K562 (cell line): ENCODE measurements around the gene FAM111B. TPM values are rescaled to one million over a fixed set of nuclear protein-coding genes. Genes with fewer than 3 reads are reported as not detected.

Source experiments
- CCAR2 ChIP-seq: fragments of 200-400 bp; formaldehyde crosslinking; IDR thresholded peaks from 2 replicates; pipeline ENCODE4 v1.6.1; 2017; ENCODE audit warnings: mild to moderate bottlenecking, low read depth, low read length
- CEBPG ChIP-seq, 3 experiments: fragments of 200-800 bp in 1 of 3; sonication (Bioruptor generic) in 1 of 3; sonication (generic) in 1 of 3; formaldehyde crosslinking in 1 of 3; IDR thresholded peaks in 2 of 3; conservative IDR thresholded peaks in 1 of 3; 2 replicates each; pipeline versions ENCODE4 v1.6.1 to v1.8.0; 2016 to 2022; ENCODE audit warnings: missing compliant biosample characterization in 2 of 3, missing genetic modification characterization in 2 of 3, mild to moderate bottlenecking in 1 of 3, missing genetic modification reagents in 1 of 3
- E2F1 ChIP-seq: sonication (generic); formaldehyde crosslinking; IDR thresholded peaks from 2 replicates; pipeline ENCODE4 v1.8.1; 2023; ENCODE audit warnings: mild to moderate bottlenecking, missing genetic modification reagents, moderate library complexity
- E2F4 ChIP-seq: sonication (generic); formaldehyde crosslinking; IDR thresholded peaks from 2 replicates; pipeline ENCODE4 v1.8.0; 2022; ENCODE audit warnings: mild to moderate bottlenecking, low read depth, missing genetic modification reagents
- E2F6 ChIP-seq, 2 experiments: IDR thresholded peaks; 2 replicates each; pipeline ENCODE4 v1.6.1; 2011; ENCODE audit warnings: borderline replicate concordance in 1 of 2, control low read depth in 1 of 2, low read depth in 1 of 2, low read length in 1 of 2, mild to moderate bottlenecking in 1 of 2, mixed read lengths in 1 of 2, moderate library complexity in 1 of 2; ENCODE audit not compliant: insufficient read depth in 1 of 2, insufficient read length in 1 of 2, poor library complexity in 1 of 2, severe bottlenecking in 1 of 2; ENCODE audit errors: extremely low read depth in 1 of 2
- ETV5 ChIP-seq: sonication (generic); formaldehyde crosslinking; IDR thresholded peaks from 2 replicates; pipeline ENCODE4 v1.4.0; 2020; ENCODE audit warnings: low read depth, mild to moderate bottlenecking, missing genetic modification reagents
- GATA2 ChIP-seq: sonication (generic); formaldehyde crosslinking; IDR thresholded peaks from 2 replicates; pipeline ENCODE4 v1.4.0; 2020; ENCODE audit warnings: mild to moderate bottlenecking, missing genetic modification reagents
- MLLT1 ChIP-seq, 2 experiments: fragments of 450-650 bp; IDR thresholded peaks; 2 replicates each; pipeline ENCODE4 v1.6.1; 2016
- MTA2 ChIP-seq: fragments of 450-650 bp; IDR thresholded peaks from 2 replicates; pipeline ENCODE4 v1.6.1; 2016; ENCODE audit warnings: low read depth
- PATZ1 ChIP-seq: fragments of 250-450 bp; sonication (Bioruptor Pico); IDR thresholded peaks from 2 replicates; pipeline ENCODE4 v1.5.0; 2020; ENCODE audit warnings: mild to moderate bottlenecking, borderline replicate concordance
- PTTG1 ChIP-seq: fragments of 450-650 bp; IDR thresholded peaks from 2 replicates; pipeline ENCODE4 v1.6.1; 2016; ENCODE audit warnings: low read depth, mild to moderate bottlenecking, missing genetic modification characterization, missing compliant biosample characterization
- RNF2 ChIP-seq: sonication (generic); IDR thresholded peaks from 2 replicates; pipeline ENCODE4 v1.6.1; 2016
- SMC3 ChIP-seq: conservative IDR thresholded peaks from 2 replicates; pipeline ENCODE4 v1.6.1; 2011; ENCODE audit warnings: low read depth, low read length, improper control_type of control experiment; ENCODE audit not compliant: insufficient read depth
- TBP ChIP-seq: optimal IDR thresholded peaks from 2 replicates; pipeline ENCODE3; 2011; ENCODE audit warnings: low read depth, low read length, improper control_type of control experiment
- ZNF398 ChIP-seq: fragments of 250-450 bp; sonication (Bioruptor Pico); IDR thresholded peaks from 2 replicates; pipeline ENCODE4 v1.8.0; 2021; ENCODE audit warnings: moderate library complexity, mild to moderate bottlenecking, inconsistent platforms
- ZNF583 ChIP-seq: fragments of 250-450 bp; sonication (Bioruptor Pico); IDR thresholded peaks from 2 replicates; pipeline ENCODE4 v1.4.0; 2020
- polyA plus RNA-seq, 8 experiments: library from polyadenylated mRNA; depleted of rRNA in 4 of 8; stranded (reverse) in 5 of 8; unstranded in 3 of 8; fragments of >200 nt; fragmentation: Nextera tagmentation in 2 of 8; fragmentation: Illumina TruSeq in 1 of 8; extraction: Ambion mirVana in 2 of 8; extraction: Trizol in 1 of 8; gene quantifications; 2 replicates each; pipeline versions ENCODE4 v1.2.1 to v1.2.3, GENCODE V29; 2011 to 2014; ENCODE audit warnings: inconsistent platforms in 1 of 8, missing spikeins in 1 of 8
- total RNA-seq, 7 experiments: library from RNA; depleted of rRNA in 6 of 7; stranded (reverse); fragments of >200 nt in 6 of 7; fragmentation: Illumina TruSeq in 2 of 7; extraction: Trizol in 2 of 7; gene quantifications; 2 replicates each; pipeline versions ENCODE4 v1.2.1 to v1.2.3, GENCODE V29; 2011 to 2021; ENCODE audit warnings: low replicate concordance in 1 of 7

The FAM111B gene
- total and polyA plus RNA-seq, 9 of the 15 experiments (the other 6 are each of a cell fraction or from before 2014, with no cell fraction given): 0.01 to 0.33 (median 0.06) TPM; not detected in 5

- TF ChIP-seq E2F1 (CRISPR knock-in tag): no peak
- no peak for TF ChIP-seq GATA2
- TF ChIP-seq ZNF583 (CRISPR knock-in tag): 0 out of 2 replicates have a peak, but pooled peaks have one; percentile 54
- no peak for TF ChIP-seq MLLT1 (IDR thresholded peaks at IDR 0.05)
- TF ChIP-seq ETV5: no peak
- TF ChIP-seq CEBPG (CRISPR knock-in tag; IDR thresholded peaks at IDR 0.05): no peak
- TF ChIP-seq CEBPG (tag; conservative IDR thresholded peaks at IDR 0.05 in 1 of 2, IDR thresholded peaks at IDR 0.05 in 1 of 2): no peak
- no peak for TF ChIP-seq PATZ1
- no peak for TF ChIP-seq E2F4
- TF ChIP-seq SMC3: peak; percentile 72
- TF ChIP-seq E2F6 (IDR thresholded peaks at IDR 0.05; ENCODE audit: borderline replicate concordance in 1 of 2, extremely low read depth in 1 of 2, insufficient read depth in 1 of 2, insufficient read length in 1 of 2, low read depth in 1 of 2, low read length in 1 of 2, poor library complexity in 1 of 2, severe bottlenecking in 1 of 2): peak in 1 of 2 experiments; percentile 31
- TF ChIP-seq TBP: no peak
- TF ChIP-seq CCAR2: no peak
- no peak for TF ChIP-seq MTA2
- TF ChIP-seq ZNF398 (CRISPR knock-in tag): no peak
- TF ChIP-seq PTTG1: peak; percentile 67; the same call in 1 of the 2 replicates
- TF ChIP-seq RNF2: no peak
These were observed 28.8 kb downstream of the FAM111B start (continued) for GRCh38 chr11:59135648-59136461.
